ENCODE results near the gene APBA1.

Gene APBA1

GRCh38 chr9:69555802-69556201 is 116.4 kb downstream of the APBA1 start:
- TF ChIP-seq CTCF (conservative IDR thresholded peaks at IDR 0.05; ENCODE audit: low read length), result no peak
- DNase-seq (ENCODE audit: low read depth), result no peak
- H3K4me3 ChIP-seq (ENCODE audit: low read length), result no peak overlapping the region

- peak; percentile 58 for DNase-seq (ENCODE audit: low read depth)
- no peak for TF ChIP-seq CTCF (conservative IDR thresholded peaks at IDR 0.05; ENCODE audit: low read length)
- no peak overlapping the region for H3K4me3 ChIP-seq (ENCODE audit: low read length)
Observed at GRCh38 chr9:69554945-69555344, 117.2 kb downstream of the APBA1 start.

DNA sequence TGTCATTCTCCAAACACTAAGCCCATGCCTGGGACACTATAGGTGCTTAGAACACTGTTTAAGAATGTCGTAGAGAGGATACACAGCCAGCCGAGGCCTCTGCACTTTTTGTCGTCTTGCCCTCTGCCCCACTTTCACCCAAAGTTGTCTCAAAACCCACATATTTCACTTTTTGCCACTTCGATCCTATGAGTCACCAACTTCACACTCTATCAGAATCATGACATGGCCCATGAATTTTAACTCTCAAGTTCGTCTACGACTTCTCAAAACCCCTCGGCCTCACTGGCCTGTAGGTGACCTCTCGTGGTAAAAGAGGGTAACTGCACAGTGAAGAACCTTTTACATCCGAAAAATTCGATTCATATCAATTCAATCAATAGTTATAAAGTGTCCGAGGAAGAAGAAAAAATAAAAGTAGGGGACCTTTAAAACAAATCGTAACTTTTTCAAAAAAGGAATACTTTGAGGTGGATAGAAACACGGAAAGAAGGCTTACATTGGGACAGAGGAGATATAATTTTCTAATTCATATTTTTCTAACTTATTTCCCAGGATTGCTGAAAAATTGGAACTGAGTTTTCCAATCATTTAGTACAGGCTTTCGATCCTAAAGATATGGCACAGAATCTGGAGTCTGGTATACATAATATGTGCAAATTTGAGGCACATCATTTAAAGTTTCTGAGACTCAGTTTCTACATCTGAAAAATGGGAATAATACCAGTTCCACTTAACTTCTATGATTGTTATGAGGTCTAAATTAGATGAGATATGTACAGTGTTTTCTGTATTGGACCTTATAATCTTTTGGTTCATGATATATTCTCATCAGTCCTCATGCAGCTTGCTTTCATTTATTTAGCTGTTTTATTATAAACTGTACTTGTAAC is 122.6 kb downstream of the APBA1 start:
- no peak overlapping the region for H3K4me3 ChIP-seq (ENCODE audit: low read length)
- TF ChIP-seq CTCF (conservative IDR thresholded peaks at IDR 0.05; ENCODE audit: low read length), result peak; percentile 98
- DNase-seq (ENCODE audit: low read depth), result peak; percentile 56

- TF ChIP-seq CTCF (conservative IDR thresholded peaks at IDR 0.05; ENCODE audit: low read length), result no peak
- no peak for DNase-seq (ENCODE audit: low read depth)
- H3K4me3 ChIP-seq (ENCODE audit: low read length), result no peak overlapping the region
Observed at GRCh38 chr9:69548681-69549080, 123.5 kb downstream of the APBA1 start.

DNA sequence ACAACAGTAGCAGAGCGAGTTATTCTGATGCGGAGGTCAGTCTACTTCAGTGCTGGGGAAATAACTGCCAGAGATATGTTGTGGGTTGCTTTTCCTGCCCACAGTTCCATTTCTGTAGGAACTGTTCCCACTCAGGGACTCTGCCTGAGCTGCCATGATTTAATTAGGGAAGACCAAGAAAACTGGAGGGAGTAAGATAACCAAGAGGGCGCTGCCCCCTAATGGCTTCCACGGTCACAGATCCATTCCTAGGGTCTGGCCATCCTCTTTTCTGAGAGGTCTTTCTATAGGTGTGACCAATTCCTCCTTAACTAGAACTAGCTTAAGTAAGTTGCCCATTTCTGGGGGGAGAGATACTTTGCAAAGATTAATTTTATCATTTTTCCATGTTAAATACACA is 125.9 kb downstream of the APBA1 start:
- peak; percentile 43 for TF ChIP-seq CTCF (conservative IDR thresholded peaks at IDR 0.05; ENCODE audit: low read length)
- H3K4me3 ChIP-seq (ENCODE audit: low read length), result no peak overlapping the region
- DNase-seq (ENCODE audit: low read depth), result peak; percentile 16

DNA sequence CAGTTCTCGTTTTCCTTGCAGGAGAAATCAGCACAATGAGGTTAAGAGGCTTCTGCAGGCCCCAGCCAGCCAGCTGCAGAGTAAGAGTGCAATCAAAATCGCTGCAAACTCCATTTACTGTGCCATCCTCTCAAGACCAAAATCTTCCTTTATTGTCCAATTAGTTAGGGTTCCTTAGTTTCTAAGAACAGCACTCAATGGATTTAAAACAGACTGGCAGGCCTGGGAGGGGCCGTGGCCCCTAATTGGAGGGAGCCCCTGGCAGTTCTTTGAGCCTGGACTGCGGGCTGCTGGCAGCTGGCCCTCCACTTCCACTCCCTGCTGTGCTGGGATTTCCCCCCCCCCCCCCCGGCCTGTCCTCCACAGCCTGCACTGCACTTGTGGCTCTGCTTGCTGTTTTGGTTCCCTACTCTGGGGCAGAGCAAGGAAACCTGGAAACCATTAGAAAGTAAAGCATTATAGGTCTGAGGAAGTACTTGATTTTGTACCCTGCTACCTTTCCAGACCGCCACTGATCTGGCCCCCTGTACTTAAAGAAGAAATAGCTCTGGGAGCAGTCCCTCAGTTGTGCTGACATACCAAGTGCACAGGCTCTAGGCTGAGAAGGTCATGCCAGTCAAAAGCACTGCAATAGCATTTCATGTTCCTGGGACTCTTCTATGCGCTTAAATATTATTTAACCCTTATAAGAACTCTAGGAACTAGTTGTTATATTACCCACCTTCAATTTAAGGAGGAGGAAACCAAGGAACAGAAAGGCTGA is 129.0 kb downstream of the APBA1 start:
- no peak for TF ChIP-seq CTCF (conservative IDR thresholded peaks at IDR 0.05; ENCODE audit: low read length)

More for the DNA sequence above, 129.0 kb downstream of the APBA1 start:
- no peak for DNase-seq (ENCODE audit: low read depth)
- H3K4me3 ChIP-seq (ENCODE audit: low read length), result no peak overlapping the region

All from AG10803 (cell line).